ENCODE measurements around the gene NRDE2.

The NRDE2 gene

DNA sequence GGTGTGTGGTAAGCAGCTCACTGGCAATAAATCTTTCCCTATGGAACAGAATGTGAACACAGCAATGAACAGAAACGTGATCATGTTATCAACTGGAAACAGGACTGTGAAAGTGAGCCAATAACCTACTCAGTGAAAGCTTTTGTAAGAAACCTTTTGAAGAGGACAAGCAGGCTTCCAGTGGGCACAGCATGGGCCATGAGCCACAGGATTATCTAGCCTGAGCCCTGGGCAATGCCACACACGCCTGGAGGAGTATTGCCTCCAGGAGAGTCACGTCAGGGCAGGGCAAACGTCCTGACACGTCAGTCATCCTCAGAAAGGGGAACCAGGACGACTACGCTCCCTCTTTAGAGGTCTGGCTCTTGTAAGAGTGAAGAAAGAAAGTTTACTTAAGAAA, 32.3 kb downstream of the NRDE2 start:
- no peak for DNase-seq (ENCODE audit: low spot score)

GRCh38 chr14:90297876-90298629, 33.7 kb downstream of the NRDE2 start:
- DNase-seq (ENCODE audit: low spot score) = no peak

DNA sequence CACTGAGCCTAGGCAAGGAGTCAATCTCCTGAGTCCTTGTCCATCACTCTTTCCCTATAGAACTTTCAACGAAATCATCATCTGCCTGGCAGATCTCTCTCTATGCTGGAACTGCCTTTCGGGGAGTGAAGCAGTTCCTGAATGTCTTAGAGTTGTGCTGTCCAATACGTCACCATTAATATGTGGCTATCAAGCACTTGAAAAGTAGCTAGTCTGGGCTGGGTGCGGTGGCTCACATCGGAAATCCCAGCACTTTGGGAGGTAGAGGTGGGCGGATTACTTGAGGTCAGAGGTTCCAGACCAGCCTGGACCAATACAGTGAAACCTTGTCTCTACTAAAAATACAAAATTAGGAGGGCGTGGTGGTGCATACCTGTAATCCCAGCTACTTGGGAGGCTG, 35.1 kb downstream of the NRDE2 start:
- DNase-seq (ENCODE audit: low spot score) = no peak

DNA sequence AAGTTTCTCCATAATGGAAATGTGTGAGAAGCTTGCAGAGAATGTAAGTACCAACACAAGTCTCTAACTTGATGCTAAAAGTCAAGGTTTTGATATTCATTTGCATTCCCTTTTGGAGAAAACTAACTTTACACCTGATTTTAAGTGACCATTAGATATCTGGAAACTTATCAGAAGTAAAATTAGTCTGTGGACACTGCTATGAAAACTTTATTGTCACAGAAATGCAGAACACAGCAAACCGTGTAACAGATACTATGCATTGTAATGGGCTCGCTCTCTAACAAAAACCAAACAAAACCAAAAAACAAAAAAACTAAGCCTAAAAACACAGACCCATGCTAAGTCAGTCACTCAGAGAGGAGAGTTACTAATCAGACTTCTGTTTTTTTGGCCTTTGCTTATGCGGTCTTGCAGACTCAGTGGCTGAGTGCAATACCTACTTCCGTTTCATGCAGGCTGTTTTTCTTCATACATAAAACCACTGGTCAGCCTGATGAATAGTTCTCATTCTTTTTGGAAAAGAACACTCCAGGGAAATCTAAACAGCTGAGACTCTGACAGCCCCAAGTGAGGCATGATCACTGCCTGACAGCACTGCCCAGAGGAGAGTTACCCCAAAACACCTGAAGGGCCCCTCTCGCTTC, 35.7 kb downstream of the NRDE2 start:
- no peak for DNase-seq (ENCODE audit: low spot score)

DNA sequence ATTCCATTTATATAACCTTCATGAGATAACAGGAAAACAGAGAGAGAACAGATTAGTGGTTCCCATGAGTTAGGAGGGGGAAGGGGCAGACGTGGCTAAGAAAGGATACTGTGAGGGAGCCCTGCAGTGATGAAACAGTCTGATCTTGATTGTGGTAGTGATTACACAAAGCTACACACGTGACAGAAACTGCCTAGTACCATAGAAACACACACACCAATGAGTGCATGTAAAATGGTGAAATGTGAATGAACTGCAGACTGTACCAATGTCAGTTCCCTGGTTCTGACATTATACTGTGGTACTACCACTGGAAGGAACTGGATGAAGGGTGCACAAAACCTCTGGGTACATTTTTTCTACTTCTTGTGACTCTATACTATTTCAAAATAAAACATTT, 36.9 kb downstream of the NRDE2 start:
- DNase-seq (ENCODE audit: low spot score) = no peak

- DNase-seq (ENCODE audit: low spot score) = no peak
Observed at GRCh38 chr14:90293766-90294730, 37.7 kb downstream of the NRDE2 start.

GRCh38 chr14:90291699-90292098, 40.0 kb downstream of the NRDE2 start:
- DNase-seq (ENCODE audit: low spot score) = no peak

GRCh38 chr14:90290337-90291011, 41.3 kb downstream of the NRDE2 start:
- no peak for DNase-seq (ENCODE audit: low spot score)

DNA sequence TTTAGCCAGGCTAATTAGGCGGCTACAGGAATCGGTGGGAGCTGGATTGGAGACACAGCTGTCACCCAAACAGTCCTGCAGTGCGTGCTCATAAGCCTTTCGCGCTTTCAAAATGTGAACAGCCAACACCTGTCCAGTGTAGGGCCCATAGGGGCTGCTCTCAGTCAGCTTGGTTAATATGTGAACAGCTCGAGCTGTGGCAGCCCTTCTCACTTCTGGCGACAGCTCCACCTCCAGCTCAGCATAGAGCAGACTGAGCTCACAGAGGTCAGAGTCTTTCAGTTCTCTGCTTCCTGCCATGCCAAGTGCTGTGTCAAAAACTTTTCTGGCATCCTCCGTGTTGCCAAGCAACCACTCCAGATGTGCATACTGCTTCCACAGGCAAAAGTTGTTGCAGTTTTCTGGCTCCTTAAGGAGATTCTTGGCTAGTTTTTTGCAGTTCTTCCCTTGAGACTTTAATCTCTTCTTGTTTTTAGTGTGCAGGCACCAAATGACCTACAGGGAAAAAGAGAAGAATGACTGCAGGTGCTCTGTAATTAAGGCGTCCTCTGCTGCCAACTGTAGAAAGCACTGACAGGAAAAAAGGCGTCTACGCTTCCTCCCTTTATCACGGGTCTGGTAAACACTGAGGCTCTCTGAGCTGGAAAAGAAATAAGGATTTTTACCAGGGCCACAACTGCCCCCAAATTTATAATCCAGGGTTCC, 42.9 kb downstream of the NRDE2 start:
- DNase-seq (ENCODE audit: low spot score) = no peak

GRCh38 chr14:90287791-90288190, 44.0 kb downstream of the NRDE2 start:
- DNase-seq (ENCODE audit: low spot score) = no peak

DNA sequence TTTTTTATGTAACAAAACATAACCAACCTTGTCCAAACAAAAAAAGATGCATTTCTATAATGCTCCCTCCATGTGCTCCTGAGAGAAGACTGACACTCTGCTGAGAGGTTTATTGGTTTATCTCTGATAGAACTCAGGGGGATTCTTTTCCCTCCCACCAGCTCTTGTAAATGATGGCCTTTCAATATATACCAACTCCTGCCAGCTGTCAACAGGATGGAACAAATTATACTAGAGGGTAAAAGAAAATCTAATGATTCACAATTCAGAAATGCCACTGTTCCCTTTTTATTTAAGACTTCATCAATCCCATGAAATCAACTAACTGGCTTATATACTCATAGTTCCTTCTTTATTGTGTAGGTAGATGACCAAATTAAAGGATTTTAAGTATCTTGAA, 50.0 kb downstream of the NRDE2 start:
- no peak for DNase-seq (ENCODE audit: low spot score)

GRCh38 chr14:90281261-90281660, 50.5 kb downstream of the NRDE2 start:
- no peak for DNase-seq (ENCODE audit: low spot score)

DNA sequence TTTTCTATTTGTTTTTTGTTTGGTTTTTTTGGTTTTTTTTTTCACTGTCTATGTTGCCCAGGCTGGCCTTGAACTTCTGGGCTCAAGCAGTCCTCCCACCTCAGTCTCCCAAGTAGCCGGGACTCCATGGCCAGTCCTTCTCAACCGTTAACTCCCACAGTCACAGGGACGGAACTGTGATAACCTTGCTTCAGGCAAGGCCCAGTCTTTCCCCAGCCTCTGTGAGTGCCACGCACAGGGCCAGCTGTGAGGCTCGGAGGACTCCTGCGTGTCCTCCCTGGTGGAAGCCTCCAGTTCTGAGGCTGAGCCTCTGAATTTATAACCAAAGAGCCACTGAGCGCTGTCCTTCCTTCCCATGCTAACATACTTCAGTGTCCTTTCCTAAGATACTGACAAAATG, 51.6 kb downstream of the NRDE2 start:
- no peak for DNase-seq (ENCODE audit: low spot score)

DNA sequence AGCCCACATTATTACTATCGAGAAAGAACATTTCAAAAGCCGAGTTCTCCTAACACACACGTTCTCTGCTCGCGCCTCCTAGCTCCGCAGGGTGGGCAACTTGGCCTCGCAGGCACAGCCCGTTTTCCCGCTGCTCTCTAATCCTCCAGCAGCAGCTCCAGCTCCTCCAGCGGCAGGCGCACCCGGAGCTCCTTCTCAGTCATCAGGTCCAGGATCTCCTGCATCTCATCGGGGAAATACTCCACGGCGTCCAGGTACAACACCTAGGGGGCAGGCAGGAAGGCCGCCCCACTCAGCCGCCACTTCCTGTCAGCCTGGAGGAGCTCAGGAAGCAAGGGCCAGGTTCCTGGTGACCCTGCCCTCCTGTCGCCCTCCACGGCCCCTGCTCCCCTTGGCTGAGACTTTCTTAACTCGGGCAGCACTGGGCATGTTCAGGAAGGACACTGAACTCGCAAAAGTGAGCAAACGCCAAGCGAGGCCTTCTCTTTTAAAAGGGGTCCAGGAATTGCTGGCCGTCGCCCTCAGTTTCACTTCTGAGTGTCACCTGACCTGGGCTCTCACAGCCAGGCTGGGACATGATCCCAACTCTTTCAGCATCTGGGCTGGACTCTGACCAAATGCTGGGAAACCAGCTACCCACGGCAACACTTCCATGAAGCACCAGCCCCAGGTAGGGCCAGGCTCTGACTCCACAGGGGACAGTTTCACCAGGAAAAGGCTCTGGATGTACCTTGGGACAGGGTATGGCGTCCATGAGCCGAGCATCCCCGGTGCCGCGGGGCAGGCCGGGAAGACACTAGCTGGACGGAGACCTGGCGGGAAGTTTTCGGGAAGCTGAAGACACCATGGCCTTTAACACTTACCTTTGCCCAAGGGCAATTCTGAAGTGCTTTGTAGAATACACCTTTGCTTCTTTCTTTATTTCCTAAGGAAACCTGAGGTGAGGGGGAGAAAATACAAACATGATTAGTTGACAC, 53.3 kb downstream of the NRDE2 start:
- DNase-seq (ENCODE audit: low spot score) = no peak

GRCh38 chr14:90277581-90278198, 54.1 kb downstream of the NRDE2 start:
- no peak for DNase-seq (ENCODE audit: low spot score)

DNA sequence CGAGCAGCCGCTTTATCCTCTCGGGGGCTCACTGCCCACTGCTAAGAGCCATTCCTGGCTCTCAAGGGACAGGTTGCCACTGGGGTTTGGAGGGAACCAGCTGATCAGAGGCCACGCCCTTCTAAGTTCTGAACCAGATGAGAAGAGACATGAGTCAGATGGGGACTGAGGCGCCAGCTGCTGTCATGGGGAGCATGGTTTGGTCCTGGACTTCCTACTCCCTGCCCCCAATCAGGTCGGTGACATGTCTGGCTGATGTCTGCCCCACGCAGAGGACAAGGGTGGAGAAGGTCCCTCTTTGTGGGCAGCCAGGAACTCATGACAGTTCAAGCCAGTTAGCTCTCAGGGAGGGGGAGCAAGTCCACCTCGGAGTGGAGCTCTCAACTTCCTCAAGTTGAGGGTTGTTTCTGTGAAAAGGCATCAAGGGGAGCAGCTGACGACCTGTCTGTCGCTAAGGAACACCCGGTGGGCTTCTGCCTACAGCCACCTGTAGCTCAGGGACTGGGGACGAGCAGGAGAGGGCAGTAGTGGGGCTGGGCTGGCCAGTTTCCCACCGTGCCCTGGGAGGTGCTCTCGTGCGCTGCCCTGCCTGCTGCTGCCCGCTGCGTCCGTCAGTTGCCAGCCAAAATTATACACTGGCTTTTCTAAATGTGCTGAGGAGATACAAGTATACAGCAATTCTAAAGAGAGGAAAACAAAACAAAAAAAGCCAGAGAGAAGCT, 54.9 kb downstream of the NRDE2 start:
- DNase-seq (ENCODE audit: low spot score) = no peak

DNA sequence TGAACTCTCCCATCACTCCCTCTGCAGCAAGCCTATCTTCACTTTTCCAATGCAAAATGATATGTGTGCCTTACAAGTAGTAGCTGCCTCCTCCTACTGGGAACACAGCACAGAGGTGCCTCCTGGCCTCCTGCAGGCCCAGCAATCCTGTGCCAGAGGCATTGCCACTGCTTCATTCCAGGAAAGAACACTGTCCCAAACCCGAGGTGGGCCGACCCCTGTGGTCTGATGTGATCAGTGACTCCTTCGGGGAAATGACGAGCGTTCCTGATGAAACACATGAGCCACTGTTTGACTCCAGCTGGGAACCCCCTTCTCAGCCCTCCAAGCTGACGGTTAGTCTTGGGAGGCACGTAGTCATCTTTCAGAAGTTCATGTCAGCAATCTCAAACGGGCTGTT, 55.9 kb downstream of the NRDE2 start:
- DNase-seq (ENCODE audit: low spot score) = no peak

GRCh38 chr14:90275458-90275814, 56.3 kb downstream of the NRDE2 start:
- DNase-seq (ENCODE audit: low spot score) = no peak

- no peak for DNase-seq (ENCODE audit: low spot score)
Observed at GRCh38 chr14:90274808-90275457, 56.8 kb downstream of the NRDE2 start.
